CD4-positive, alpha-beta T cell treated with Interleukin-17A for 1 hour (primary cell): Measurements from ENCODE around the gene AAGAB.

Experiments used
- DNase-seq: peaks from one replicate; pipeline ENCODE4 v3.0.0-alpha.2; 2020

Gene AAGAB

DNA sequence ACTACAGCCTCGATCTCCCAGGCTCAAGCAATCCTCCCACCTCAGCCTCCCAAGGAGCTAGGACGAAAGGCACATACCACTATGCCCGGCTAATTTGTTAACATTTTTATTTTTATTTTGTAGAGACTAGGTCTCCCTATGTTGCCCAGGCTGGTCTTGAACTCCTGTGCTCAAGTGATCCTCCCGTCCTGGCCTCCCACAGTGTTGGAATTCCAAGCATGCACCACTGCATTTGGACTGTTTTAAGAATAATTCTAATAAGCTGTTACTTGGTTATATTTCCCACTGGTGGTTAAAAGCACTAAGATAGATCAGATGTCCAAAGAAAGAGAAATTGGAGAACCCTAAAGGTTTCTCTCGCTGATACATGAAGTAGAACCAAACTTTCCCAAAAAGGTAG, 3.1 kb downstream of the AAGAB start:
- no peak for DNase-seq

DNA sequence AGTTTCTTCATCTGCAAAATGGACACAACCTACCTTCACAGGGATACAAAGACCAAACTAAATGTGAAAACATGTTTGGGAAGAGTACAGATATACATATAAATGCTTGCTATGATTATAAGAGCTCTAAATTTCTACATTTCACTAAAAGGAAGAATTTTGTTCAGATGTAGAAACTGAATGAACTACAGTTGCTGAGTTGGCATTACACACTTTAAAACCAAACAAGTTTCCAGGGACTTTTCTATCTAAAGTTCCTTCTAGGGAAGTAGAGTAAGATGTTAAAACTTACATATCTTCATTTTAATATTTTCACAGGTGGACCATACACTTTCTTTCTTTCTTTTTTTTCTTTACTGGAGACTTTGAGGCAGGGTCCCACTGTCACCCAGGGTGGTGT, 4.6 kb downstream of the AAGAB start:
- DNase-seq = no peak

DNA sequence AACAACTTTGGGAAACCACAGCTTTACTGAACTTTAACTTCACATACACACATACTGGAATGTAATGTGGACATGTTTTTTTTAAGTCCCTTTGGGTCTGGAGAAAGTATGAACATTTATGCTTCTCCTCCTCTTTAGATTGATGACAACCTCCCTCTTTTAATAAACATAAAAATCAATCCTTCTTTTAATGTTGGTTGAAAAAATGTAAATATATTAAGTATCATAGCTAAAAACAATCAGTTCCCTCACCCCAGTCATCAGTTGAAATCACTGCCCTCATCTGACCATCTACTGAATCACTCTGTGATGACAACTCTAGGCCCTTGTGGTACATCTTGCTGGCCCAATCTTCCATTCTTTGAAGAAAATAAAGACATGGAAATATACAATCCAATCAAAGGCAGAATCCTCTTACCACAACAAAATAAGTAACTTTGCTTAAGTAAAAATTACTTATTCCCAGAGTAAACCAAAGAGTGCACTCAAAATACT, 6.4 kb downstream of the AAGAB start:
- no peak for DNase-seq

DNA sequence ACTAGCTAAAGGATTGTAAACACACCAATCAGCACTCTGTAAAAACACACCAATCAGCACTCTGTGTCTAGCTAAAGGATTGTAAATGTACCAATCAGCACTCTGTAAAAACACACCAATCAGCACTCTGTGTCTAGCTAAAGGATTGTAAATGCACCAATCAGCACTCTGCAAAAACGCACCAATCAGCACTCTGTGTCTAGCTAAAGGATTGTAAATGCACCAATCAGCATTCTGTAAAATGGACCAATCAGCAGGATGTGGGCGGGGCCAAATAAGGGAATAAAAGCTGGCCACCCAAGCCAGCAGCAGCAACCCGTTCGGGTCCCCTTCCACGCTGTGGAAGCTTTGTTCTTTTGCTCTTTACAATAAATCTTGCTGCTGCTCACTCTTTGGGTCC, 7.9 kb downstream of the AAGAB start:
- peak; percentile 7 for DNase-seq

DNA sequence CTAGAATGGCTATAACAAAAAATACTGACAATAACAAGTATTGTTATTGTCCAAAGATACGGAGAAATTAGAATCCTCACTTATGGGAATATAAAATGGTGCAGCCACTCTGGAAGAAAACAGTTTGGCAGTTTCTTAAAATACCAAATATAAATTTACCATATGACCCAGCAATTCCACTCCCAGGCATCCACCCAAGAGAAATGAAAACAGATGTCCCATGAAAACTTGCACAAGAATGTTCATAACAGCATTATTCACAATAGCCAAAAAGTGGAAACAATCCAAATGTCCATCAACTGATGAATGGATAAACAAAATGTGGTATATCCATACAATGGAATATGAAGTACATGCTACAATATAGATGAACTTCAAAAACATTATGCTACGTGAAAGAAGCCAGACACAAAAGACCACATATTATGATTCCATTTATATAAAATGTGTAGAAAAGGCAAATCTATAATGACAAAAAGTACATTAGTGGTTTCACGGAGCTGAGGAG, 9.4 kb downstream of the AAGAB start:
- no peak for DNase-seq

DNA sequence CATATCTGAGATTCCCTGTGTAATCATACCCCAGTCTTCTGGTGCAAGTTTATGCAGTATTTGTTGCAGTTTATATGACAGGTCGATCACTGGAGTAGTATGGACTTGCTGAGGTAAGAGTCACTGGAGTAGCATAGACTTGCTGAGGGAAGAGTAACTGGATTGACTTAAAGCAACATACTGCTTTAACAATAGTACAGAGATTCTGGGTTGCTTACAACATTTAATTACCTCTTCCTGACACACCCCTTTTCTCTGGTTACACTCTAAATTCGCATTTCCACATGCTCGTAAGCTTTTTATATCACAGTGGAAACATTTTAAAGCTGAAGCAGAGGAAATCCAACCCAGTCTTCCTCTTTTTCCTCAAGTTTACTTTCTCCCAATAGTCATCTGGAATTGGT, 11.8 kb downstream of the AAGAB start:
- no peak for DNase-seq

DNA sequence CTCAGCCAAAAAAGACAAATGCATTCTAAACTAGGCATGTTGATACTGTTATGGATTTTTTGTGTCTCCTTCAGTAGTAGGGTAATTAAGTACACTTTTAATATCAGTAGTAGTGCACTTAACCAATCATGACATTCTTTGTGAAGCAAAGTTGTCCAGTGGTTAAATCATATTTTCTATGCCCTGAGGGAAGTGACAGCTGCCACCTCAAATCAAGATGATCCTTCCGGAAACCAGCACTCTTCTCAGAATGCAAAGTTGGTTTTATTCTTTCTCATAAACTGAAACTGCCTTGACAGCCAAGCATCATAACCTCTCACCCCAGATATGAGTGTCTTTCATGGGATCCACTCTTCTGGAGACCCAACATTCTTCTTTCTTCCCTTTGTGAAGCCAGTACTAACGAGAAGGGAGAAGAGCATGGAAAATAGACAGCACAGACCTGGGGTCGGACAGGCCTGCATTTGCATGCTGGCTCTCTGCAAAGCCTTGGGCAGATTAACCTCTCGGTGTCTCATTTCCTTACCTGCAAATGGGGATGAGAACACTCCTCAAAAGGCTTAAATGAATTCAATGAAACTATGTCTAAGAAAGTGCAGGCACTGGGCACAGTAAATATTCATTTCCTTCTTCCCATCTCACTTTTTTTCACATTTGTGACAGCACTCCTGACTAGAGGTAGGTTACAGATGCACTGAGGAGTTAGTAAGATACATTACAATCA, 13.2 kb downstream of the AAGAB start:
- peak; percentile 35 for DNase-seq

DNA sequence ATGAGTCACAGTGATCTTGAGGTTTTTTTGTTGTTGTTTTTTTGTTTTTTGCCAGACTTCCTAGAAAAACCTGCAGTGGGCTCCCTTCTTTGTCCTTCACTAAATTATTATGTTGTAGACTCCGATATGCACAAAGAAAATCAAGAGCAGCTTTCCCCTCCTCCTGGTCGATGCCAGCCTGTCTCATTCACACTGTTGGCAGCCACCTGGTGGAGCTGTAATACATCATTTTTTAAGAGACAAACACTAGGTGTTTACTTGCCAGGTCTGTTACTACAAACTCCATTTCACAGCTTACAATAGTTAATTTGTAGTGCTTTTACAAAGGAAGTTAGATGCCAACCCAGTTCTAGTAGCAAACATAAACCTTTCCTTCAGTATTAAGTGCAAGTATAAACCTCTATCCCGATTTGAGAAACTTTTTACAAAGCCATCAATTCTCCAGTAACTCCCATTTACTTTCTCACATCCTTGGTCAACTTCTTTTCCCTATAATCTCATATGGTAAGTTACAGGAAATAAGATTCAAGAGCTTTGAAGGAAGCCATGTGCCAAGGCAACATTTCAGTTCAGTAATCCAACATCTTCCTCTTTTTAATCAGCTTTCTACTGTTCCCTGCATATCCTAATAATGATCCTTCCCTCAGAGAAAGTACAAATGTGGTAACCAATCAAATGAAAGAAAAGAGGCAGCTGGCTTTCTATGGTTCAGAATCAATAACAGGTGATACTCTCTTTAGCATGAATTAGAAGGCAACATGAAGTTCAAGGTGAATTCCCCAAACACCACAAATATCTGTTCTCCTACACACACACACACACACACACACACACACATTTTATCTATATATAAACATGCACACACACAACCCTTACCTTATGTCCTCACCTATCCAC, 14.0 kb downstream of the AAGAB start:
- peak; percentile 55 for DNase-seq

DNA sequence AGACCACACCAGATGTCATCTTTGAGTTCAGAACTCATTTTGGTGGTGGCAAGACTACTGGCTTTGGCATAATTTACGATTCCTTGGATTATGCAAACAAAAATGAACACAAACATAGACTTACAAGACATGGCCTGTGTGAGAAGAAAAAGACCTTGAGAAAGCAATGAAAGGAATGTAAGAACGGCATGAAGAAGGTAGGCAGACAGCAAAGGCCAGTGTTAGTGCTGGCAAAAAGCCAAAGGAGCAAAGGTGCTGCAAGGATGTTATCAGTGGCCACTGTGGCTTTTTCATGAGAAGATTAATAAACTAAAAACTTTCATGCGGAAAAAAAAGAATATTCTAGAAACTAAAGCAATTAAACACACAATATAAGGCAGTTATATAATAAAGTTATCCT, 21.9 kb downstream of the AAGAB start:
- no peak for DNase-seq

DNA sequence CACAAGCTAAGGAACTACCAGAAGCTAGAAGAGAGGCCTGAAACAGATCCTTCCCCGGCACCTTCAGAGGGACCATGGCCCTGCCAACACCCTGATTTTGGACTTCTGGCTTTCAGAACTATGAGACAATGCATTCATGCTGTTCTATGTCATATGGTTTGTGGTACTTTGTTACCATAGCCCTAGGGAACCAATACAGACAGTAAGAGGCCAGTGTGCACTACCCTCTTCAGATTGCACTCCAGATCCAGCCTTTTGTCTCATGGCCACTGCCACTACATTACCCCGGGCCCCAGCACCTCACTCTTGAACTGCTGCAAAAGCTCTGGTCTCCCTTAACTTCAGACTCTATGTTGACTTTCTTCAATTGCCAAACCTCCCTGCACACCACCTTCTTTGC, 24.0 kb downstream of the AAGAB start:
- DNase-seq = no peak

DNA sequence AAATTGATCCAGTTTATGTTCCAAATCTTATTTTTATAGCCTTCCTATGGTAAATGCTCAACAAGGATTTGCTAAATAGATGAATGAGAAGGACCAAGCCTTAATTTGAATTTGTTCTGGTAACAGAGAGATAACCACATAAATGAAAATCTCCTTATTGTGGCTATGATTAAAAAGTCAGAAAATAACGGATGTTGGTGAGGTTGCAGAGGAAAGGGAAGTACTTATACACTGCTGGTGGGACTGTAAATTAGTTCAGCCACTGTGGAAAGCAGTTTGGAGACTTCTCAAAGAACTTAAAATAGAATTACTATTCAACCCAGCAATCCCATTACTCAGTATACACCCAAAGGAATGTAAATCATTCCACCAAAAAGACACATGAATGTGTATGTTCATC, 26.2 kb downstream of the AAGAB start:
- DNase-seq = peak; percentile 7

DNA sequence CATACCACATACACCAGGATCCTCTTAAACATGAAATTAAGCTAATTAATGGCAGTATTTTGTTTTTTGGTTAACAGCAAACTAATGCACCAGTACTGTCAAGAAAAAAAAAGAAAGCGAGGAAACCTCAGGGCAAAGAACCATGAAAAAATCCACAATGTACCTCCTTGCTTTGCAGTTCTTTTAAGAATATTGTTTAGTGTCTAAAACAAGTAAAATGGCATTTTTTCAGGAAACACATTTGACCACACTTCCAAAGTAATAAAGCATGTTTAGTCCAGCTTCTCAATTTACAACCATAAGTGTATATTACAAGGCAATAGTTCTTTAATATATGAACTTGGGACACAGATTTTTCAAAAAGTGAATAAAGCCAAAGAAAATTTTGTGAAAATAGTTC, 26.6 kb downstream of the AAGAB start:
- DNase-seq = no peak

DNA sequence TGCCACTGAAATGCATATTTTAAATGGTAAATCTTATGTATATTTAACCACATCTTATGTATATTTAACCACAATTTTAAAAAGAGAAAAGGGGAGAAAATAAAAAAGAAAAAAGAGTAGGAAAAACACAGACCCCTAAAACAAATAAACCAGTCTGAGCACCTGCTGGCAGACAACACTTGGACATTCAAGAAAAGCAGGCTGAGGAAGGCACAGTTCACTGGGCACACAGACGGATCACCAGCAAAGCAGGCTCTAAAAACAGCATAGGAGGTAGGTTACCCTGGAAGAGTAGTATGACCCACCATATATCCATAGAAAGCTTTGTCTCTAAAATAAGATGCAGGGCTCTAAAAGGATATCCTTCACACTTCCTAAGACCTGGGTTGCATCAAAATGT, 27.0 kb downstream of the AAGAB start:
- no peak for DNase-seq

DNA sequence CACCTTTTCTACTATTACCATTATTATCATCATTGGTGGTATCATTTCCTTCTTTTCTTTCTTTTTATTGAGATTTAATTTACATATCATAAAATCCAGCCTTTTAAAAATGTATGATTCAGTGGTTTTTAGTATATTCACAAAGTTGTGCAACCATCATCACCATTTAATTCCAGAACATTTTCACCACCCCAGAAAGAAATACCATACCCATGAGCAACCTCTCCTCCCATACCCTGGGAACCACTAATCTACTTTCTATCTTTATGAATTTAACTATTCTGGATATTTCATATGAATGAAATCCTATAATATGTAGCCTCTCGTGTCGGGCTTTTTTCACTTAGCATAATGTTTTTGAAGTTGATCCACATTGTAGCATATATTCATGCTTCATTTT, 29.1 kb downstream of the AAGAB start:
- no peak for DNase-seq

DNA sequence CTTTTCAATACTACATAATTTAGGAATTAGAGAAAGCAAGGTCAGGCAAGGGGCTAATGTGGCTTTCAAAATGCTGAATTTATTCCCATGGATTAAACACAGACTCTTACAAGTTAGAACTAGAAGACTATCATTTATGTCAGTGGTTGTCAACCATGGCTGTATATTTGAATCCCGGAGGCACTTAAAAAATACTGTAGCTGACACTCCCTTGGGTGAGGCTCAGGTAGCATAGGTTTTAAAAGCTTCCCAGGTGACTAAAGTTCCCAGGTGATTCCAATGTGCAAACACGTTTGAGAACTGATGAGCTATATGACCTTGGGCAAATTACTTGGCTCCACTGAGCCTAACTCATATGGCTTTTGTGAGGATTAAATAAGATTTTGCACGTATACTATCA, 29.6 kb downstream of the AAGAB start:
- no peak for DNase-seq

DNA sequence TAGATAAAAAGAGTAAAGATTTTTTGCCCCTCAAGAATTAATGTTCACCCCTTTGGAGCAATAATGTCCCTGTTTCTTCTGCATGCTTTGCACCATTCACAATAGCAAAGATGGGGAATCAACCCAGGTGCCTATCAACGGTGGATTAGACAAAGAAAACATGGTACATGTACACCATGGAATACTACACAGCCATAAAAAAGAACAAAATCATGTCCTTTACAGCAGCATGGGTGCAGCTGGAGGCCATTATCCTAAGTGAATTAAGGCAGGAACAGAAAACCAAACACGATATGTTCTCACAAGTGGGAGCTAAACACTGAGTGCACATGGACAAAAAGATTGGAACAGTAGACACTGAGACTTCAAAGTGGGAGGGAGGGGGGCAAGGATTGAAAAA, 35.2 kb downstream of the AAGAB start:
- no peak for DNase-seq

DNA sequence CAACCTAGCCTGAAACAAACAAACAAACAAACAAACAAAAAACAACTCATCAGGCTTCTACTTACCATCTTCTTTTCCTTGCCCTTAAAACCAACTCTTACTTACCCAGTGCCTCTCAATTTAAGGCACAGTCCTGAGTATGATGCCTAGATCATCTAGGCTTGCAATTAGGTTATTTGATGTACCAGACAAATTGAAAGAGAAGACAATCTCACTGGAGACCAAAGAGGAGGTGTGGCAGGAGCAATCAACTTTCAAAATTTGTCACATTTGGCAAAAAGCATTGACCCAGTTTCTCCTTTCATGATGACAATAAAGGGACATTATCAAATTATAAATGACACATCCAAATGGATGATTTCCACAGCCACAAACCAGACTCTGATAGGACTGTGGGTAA, 36.0 kb downstream of the AAGAB start:
- DNase-seq = no peak

DNA sequence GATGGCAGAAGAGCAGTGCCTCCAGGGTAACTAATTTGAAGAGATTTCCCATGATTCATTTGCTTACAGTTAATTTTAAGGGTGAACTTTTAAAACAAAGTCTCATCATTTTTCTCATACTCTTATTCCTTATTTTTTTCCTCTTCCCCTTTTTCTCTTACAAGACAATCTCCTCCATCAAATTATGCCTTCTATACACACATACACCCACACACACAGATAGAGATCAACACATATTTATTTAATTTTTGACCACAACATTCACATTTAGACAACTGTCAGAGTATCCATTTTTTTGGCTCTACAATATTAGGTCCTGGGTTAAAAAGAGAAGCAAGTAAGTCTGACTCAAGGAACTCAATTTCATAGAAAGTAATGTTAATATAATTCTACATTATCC, 37.6 kb downstream of the AAGAB start:
- no peak for DNase-seq

DNA sequence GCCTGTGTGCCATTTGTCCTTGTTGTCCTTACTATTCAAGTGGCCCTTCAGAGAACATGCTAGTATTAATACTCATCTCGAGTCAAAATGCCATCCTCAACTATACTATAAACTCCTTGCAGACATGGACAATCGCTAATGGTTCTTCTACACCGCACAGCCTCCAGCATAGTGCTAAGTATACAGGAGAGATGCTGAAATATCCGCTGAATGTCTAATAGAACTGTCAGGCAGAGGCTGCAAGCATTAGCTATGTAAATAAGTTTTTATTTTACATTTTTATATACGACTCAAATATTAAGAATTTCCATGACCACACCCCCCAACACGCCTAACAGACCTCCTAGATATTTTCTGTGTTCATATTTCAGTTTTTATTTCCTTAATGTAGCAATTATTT, 39.4 kb downstream of the AAGAB start:
- DNase-seq = no peak

DNA sequence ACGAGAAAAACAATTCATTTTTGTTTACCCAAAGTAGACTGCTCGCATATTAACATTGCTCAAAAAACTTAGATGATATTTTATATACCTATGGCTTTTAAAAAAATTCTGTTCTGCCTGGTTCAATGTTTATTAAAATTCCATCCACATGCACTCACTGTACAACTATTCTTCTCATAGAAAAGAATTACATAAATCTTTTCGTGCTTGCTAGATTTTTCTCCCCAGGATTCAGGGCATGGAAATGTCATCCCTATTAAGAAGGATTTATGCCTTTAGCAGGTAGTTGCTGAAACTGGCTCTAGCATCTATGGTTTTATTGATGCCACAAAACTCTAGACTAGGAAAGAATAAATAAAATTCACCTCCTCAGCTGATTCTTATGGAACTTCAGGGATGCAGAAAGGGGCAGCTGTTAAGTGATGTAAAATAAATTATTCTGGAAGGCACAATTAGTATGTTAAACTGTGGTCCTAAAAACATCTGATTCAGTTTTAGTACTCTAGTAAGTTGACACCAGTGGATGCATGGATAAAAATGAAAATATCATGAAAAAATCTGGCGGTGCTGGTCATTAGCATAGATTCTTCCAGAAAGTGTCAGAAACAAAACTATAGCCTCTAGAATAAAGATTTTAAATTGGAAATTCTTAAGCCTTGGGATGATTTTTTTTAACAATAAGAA, 41.6 kb downstream of the AAGAB start:
- no peak for DNase-seq

DNA sequence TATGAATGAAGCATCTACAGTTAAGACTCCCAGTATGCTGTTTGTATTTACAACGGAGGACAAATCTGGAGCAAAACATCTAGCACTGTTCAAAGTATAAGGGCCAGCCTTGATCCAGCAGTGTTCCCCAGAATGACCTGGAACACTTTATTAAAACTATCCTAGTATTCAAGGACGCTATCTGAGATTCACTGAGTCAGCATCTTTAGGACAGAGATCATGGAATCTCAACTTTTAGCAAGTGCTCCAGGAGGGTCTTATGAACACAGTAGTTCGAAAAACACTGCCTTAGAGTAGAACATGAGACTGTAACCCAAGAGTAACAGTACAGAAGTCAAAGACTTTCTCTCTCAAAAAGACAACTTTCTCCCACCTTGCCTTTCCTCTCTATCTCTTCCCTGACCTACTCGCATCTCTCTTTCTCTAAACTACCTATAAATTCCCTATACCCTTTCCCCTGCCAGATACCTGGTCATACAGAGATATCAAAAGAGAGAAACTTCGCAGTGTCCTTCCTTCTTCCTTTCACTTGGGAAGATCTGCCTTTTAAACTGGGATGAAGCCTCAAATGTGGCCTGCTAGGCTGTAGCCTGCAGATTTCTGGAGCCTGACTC, 43.8 kb downstream of the AAGAB start:
- DNase-seq = no peak

DNA sequence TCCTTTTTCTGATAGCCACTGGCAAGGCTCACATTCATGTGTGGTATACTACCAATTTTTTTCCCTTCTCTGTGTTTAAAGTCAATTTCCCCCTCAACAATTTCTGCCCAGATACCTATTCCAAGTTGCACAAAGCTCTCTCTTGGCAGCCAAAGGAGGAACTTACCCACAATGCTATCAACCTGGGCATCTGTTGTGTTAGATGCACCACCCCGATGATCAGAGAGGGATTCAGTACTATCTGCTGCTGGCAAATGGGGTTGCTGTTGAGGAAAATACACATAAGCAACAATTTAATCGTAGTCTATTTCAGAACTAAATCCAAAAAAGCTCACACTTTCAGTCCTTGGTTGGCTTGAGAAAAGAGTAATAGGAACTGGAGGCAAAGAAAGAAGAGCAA, 46.1 kb downstream of the AAGAB start:
- no peak for DNase-seq
